Adrenal gland (tissue), 5 donors: ENCODE results near the gene LSS.

Source experiments
- POLR2A ChIP-seq, 2 donors: fragments of 450-650 bp; IDR thresholded peaks; one replicate each; pipeline ENCODE4 v1.6.1; 2017; ENCODE audit warnings: antibody characterized with exemption in 2 of 2, mild to moderate bottlenecking in 2 of 2, moderate library complexity in 1 of 2
- TF ChIP-seq, protein P1 (sequence below), 6 experiments: fragments of 450-650 bp in 4 of 6; fragments of 200-600 bp in 2 of 6; sonication (generic) in 1 of 6; IDR thresholded peaks; 1 replicate in 5 of 6; 2 replicates in 1 of 6; pipeline versions ENCODE4 v1.5.1 to v1.8.0; 2016 to 2021; ENCODE audit warnings: antibody characterized with exemption in 6 of 6, mild to moderate bottlenecking in 2 of 6, moderate library complexity in 1 of 6
- donor health status: DM: no; HTN: no; CAD: no.

GRCh38 chr21:46181436-46181835, 47.1 kb downstream of the LSS start:
- TF ChIP-seq POLR2A (IDR thresholded peaks at IDR 0.05), result no peak
- TF ChIP-seq, protein P1, sequence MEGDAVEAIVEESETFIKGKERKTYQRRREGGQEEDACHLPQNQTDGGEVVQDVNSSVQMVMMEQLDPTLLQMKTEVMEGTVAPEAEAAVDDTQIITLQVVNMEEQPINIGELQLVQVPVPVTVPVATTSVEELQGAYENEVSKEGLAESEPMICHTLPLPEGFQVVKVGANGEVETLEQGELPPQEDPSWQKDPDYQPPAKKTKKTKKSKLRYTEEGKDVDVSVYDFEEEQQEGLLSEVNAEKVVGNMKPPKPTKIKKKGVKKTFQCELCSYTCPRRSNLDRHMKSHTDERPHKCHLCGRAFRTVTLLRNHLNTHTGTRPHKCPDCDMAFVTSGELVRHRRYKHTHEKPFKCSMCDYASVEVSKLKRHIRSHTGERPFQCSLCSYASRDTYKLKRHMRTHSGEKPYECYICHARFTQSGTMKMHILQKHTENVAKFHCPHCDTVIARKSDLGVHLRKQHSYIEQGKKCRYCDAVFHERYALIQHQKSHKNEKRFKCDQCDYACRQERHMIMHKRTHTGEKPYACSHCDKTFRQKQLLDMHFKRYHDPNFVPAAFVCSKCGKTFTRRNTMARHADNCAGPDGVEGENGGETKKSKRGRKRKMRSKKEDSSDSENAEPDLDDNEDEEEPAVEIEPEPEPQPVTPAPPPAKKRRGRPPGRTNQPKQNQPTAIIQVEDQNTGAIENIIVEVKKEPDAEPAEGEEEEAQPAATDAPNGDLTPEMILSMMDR (IDR thresholded peaks at IDR 0.05), result no peak
